Limb (tissue), 2 donors: ENCODE results near the gene P4HA2.
"Not testable (repeated sequence)": the region's sequence is repeated elsewhere in the genome, so short reads cannot be mapped to it uniquely, and the experiment has no call there.

ENCODE experiments used
- DNase-seq, 2 donors: peaks; one replicate each; pipeline ENCODE4 v3.0.0-alpha.2; 2016; ENCODE audit errors: extremely low spot score in 2 of 2

Gene P4HA2

GRCh38 chr5:132203916-132204315 lies 23.7 kb downstream of the P4HA2 start:
- no peak for DNase-seq

- no peak for DNase-seq
Measured at GRCh38 chr5:132203464-132203818, 24.2 kb downstream of the P4HA2 start.

DNA sequence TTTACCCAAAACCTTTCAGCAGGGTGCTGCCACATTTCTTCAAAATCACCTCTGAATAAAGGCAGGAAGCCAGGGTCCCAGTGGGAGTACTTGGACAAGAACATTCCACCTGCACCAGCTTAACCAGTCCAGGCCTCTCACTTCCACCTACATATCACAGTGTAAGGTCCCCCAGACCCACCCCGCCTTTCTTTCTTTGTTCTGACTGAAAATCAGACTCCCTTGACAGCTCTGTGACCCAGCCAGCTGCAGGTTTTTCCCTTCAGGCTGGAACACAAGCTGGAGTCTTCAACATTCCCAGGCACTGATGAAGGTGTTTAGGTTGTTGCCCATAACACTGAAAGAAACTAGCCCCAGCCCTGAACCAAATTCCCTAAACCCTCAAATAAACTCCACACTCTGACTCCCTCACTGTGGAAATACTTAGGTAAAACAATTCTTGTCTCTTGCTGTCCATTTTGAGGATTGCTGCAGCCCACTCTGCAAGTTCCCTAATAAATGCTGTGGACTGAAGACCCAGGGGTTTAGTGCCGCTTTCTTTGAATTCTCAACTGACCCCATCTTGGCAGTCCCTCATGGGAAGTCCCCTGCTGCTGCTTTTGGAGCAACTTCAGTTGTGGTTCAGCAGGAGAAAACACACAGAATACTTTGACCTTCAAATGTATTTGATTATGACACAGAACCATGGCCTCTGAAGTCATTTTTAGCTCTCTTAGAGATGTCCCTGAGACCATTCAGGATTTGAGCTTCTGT lies 24.8 kb downstream of the P4HA2 start:
- DNase-seq: no peak

- DNase-seq: no peak
Measured at GRCh38 chr5:132199116-132199680, 28.5 kb downstream of the P4HA2 start.

DNA sequence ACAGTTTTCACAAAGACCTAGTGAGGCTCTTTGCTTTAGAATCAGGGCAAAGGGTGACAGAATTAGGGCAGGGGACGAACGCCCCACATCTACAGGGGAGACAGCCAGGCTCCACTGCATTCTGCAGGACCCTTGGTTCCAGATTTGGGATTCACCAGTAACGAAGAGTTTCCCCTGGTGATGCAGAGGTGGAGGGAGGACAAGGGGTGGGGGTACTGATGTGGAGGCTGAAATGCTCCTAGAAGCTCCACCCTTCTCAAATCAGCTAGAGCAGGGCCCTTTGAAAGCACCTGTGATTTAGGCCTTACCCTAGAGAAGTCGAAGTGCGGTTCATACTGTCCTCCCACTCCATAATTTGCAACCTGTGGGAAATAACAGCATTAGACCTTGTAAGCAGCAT lies 29.1 kb downstream of the P4HA2 start:
- no peak for DNase-seq

DNA sequence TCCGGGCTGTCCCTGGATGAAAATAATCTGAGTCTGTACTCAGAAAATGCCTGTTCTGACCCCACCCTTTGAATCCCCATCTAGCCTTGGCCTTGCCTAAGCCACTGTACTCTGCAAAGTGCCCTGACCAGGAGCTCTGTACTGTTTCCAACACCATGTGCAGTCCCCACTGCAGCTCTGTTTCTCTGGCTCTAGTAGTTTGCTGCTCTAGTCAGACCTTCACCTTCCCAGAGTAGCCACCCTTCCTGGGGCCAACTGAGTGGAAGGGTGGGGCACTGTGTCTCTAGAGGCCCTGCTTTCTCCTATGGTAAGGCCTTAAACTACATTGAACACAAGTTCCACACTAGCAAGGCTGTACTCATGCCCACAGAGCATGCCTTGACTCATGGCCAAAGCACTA lies 31.9 kb downstream of the P4HA2 start:
- no peak for DNase-seq

- no peak for DNase-seq
Measured at GRCh38 chr5:132193165-132193694, 34.4 kb downstream of the P4HA2 start.

DNA sequence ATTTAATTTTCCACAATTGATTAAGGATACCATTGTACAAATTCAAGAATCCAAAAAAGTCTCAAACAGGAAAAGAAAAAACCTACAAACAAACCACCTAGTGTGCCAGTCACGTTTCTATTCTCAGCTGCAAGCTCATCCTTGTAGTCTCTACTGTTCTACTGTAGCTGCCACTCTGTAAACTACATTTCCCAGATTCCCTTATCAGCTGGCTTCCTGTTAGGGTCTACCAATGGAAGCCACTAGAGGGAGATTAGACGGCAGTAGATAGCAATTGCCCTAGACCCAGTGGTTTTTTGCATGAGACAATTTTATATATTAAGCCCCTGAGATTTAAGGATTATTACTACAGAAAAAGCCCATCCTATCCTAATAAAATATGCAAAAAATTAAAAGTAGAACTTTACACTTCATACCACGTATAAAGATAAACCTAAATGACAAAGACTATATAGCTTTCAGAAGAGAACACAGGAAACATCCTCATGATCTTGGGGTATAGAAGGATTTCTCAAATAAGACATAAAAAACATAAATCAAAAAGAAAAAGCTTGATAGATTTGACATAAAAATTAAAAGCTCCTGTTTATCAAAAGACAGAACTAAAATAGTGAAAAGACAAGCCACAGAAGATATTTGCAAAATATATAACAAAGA lies 37.4 kb downstream of the P4HA2 start:
- peak in 1 of 2 donors; percentile 83 for DNase-seq

GRCh38 chr5:132184588-132184987 lies 43.1 kb downstream of the P4HA2 start:
- no peak for DNase-seq

DNA sequence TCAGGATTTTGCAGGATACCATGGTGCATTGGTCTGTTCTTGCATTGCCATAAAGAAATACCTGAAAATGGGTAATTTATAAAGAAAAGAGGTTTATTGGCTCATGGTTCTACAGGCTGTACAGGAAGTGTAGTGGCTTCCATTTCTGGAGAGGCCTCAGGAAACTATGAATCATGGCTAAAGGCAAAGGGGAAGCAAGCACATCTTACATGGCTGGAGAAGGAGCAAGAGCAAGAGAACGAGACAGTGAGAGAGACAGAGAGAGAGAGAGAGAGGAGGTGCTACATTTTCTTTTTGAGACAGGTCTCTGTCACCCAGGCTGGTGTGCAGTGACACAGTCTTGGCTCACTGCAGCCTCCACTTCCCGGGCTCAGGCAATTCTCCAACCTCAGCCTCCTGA lies 43.9 kb downstream of the P4HA2 start:
- DNase-seq: no peak

DNA sequence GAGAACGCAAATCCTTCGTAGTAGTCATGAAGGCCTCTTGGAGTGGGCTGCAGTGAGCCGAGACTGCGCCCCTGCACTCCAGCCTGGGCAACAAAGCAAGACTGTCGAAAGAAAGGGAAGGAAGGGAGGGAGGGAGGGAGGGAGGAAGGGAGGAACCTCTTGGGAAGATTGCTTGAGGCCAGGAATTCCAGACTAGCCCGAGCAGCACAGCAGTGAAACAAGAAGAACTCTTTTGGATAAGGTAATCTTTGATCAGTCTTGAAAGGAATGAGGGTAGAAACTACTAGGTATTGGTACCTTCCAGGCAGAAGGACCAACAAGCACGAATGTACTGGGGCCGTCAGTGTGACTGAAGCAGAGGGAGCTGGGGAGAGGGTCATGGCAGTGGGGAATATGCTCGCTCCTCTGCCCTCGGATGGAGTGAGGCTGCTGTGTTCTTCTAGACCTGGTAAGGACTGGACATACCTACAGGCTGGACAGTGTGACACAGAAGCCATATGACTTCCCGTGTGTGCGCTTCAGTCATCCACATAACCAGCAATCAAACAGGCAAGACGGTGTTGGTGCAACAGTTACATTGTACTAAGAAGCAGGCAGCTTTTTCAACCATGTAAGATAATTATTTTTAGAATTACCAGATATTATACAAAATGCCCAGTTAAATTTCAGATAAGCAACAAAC lies 45.2 kb downstream of the P4HA2 start:
- DNase-seq: no peak

DNA sequence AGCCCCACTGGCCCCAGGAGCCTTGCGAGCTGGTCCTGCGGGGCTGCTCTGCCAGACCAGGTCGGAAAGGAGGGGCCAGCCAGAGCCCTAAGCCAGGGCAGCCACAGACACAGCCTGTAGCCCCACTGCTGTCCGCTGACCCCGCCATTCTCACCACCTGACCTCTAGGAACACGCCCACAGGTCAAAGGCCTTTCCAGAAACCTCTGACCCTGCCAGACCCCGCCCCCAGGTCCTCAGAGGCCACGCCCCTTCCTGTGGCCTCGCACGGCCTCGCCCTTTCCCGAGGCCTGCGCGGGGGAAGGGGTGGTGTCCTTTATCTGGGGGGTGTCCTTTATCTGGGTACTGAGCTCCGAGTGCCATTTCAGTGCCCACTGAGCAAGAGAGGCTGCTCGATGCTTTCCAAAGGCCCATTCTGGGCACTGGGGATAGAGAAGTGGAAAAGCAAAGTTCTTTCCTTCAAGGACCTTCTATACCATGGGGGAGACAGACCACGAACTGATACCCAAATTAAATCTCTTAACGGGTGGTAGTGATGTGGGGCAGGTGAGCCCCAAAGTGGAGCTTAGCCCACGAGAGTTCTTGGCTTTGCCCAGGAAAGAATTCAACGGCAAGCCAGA lies 46.5 kb downstream of the P4HA2 start:
- DNase-seq: no peak

DNA sequence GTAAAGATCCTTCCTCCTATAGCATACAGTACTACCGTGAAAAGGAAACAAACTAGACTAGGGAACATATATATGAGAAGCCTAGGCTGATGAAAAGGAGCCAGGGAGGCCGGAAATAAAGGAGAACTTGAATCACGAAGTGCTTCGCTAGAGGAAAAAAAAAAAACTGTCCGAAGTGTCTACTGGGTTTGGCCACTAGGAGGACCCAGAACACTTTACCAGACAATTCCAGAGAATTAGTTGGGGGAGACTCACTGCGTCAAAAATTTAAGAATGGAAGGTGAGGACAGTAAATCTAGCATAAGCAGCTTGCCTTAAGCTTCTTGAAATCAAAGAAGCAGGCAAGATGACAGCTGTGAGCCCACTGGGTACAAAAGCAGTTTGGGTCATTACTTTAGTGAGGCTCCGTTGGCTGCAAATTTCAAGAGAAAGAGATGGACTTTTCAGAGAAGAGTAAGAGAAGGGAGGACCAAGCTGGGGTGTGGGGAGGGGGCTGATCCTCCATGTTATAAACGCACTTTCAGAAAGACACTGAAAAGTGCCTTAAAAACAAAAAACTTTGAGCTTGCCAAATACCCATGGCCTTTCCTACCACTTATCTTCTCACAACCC lies 47.4 kb downstream of the P4HA2 start:
- peak in 1 of 2 donors; percentile 58 for DNase-seq

DNA sequence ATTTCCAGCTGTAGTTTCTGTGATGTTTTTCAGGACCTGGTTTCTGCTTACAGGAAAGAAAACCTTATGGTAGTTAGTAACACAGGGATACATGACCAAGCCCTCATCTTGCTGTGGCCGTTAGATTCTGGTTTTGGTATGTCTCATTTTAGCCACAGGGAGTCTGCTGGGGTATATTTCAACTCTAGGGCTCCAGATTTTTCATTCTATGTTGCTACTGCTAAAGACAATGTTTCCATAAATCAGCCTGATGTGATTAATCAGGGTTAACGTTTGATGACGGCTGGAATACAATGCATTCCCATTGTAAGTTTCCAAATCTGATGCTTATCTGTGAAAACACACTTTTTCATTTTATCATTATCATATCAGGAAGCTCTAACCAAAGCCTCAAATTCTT lies 48.2 kb downstream of the P4HA2 start:
- DNase-seq: no peak

- DNase-seq: no peak
Measured at GRCh38 chr5:132177691-132178149, 49.9 kb downstream of the P4HA2 start.

DNA sequence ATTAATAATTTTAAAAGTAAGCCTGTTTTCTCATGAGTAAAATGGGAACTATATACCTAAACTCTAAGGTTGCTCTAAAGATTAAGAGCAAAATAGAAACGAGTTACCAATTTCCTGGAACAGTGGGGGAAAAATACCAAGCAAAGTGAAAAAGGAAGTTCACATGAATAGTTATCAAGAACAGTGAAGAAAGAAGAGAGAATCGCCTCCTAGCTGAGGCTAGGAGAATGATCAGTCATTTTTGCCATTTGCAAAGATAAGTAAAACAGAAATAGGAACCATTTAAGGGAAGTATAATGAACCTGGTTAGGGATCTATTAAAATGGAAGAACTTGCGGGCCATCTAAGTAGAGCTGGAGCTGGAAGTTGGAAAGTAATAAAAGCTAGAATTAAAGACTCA lies 50.7 kb downstream of the P4HA2 start:
- no peak for DNase-seq

DNA sequence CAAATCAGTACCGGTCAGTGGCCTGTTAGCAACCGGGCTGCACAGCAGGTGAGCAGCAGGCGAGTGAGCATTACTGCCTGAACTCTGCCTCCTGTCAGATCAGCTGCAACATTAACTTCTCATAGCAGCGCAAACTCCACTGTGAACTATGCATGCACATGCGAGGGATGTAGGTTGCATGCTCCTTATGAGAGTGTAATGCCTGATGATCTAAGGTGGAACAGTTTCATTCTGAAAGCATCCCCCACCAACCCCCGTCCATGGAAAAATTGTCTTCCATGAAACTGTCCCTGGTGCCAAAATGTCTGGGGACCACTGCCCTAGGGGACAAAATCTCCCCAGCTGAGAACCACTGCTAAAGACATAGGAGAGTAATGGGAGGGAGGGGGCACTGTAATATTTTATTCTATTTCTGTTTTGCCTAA lies 51.1 kb downstream of the P4HA2 start:
- DNase-seq: no peak

DNA sequence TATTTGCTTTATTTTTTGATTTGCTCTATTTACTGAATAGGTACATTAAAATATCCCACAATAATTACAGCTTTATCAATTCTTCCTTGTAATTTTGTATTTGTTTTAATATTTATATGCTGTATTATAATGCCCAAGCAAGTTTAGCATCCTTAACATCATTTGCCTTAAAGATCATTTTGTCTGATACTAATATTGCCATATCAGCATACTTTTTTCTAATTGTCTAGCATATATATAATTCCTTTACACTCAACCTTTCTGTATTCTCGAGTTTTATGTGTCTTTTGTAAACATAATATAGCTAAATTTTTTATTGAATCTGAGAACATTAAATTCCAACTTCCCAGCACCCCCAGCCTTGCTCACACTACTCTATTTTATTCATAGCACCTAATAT lies 64.7 kb downstream of the P4HA2 start:
- DNase-seq: no peak

DNA sequence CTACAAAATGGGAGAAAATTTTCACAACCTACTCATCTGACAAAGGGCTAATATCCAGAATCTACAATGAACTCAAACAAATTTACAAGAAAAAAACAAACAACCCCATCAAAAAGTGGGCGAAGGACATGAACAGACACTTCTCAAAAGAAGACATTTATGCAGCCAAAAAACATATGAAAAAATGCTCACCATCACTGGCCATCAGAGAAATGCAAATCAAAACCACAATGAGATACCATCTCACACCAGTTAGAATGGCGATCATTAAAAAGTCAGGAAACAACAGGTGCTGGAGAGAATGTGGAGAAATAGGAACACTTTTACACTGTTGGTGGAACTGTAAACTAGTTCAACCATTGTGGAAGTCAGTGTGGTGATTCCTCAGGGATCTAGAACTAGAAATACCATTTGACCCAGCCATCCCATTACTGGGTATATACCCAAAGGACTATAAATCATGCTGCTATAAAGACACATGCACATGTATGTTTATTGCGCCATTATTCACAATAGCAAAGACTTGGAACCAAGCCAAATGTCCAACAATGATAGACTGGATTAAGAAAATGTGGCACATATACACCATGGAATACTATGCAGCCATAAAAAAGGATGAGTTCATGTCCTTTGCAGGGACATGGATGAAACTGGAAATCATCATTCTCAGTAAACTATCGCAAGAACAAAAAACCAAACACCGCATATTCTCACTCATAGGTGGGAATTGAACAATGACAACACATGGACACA lies 65.9 kb downstream of the P4HA2 start:
- DNase-seq: not testable (repeated sequence)

- DNase-seq: no peak
Measured at GRCh38 chr5:132156413-132156812, 71.2 kb downstream of the P4HA2 start.
